ENCODE data around the gene RPL18A. TPM values are rescaled to one million over a fixed set of nuclear protein-coding genes. Genes with fewer than 3 reads are reported as not detected.
A peak's percentile ranks its signal among the peaks of the same experiment; 100 is the strongest.

RPL18A gene
- total RNA-seq, 1 donor from 2014 or later: 1,710 TPM

DNA sequence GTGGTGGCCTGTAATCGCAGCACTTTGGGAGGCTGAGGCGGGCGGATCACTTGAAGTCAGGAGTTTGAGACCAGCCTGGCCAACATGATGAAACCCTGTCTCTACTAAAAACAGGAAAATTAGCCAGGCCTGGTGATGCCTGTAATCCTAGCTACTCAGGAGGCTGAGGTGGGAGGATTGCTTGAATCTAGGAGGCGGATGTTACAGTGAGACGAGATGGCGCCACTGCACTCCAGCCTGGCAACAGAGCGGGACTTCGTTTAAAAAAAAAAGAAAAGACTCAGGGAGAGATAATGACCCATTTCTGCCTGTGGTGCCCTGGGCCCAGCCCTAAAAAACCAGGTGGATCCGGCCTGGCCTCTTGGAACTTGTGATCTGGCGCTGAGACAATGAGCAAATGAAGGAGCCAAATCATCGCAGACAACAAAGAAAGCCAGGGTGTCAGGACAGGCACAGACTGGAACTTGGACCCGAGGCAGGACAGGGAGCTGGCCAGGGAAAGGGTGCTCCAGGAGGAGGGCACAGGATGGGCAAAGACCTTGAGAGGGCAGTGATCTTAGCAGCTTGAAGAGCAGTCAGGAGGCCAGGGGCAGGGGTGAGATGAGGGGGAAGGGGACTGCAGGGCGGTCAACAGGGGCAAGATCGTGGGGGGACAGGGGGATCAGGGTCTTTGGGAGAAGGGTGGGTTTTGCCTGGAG is 11.0 kb upstream of the RPL18A start:
- Mint-ChIP-seq H3K27me3 (ENCODE audit: unreplicated experiment) (no peaks in the 10 kb centered on the region), H3K36me3 (ENCODE audit: unreplicated experiment) (no peaks in the 10 kb centered on the region), H3K4me3 (ENCODE audit: unreplicated experiment) (no peak overlapping the region), H3K9me3 (ENCODE audit: unreplicated experiment) (no peaks in the 10 kb centered on the region), H3K4me1 (ENCODE audit: unreplicated experiment) (peaks cover 8% of the 10 kb centered on the region), H3K27ac (ENCODE audit: unreplicated experiment) (peak overlapping the region; percentile 56)
- TF ChIP-seq, protein P1, sequence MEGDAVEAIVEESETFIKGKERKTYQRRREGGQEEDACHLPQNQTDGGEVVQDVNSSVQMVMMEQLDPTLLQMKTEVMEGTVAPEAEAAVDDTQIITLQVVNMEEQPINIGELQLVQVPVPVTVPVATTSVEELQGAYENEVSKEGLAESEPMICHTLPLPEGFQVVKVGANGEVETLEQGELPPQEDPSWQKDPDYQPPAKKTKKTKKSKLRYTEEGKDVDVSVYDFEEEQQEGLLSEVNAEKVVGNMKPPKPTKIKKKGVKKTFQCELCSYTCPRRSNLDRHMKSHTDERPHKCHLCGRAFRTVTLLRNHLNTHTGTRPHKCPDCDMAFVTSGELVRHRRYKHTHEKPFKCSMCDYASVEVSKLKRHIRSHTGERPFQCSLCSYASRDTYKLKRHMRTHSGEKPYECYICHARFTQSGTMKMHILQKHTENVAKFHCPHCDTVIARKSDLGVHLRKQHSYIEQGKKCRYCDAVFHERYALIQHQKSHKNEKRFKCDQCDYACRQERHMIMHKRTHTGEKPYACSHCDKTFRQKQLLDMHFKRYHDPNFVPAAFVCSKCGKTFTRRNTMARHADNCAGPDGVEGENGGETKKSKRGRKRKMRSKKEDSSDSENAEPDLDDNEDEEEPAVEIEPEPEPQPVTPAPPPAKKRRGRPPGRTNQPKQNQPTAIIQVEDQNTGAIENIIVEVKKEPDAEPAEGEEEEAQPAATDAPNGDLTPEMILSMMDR (IDR thresholded peaks at IDR 0.05): no peak
- DNase-seq (ENCODE audit: extremely low spot score, unreplicated experiment): no peak

DNA sequence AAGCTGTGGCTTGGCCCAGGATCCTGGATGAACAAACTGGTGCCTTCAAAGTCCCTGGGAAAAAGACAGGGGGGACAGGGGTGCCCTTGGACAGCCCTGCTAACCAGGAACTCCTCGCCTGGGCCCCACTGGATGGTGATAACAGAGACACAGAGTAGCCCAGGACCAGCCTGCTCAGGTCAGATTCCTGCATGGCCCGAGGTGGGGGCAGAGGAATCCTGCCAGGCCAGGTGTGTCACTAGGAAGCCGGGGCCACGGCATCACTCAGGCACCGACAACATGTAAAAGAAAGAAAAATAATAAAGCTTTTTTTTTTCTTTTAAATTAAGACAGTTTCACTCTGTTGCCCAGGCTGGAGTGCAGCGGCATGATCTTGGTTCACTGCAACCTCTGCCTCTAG is 5.6 kb upstream of the RPL18A start:
- H3K27ac Mint-ChIP-seq (ENCODE audit: unreplicated experiment): no peak overlapping the region
- DNase-seq (ENCODE audit: extremely low spot score, unreplicated experiment): no peak
- H3K27me3 Mint-ChIP-seq (ENCODE audit: unreplicated experiment): no peaks in the 10 kb centered on the region
- TF ChIP-seq, protein P1 (IDR thresholded peaks at IDR 0.05): no peak
- H3K36me3 Mint-ChIP-seq (ENCODE audit: unreplicated experiment): no peaks in the 10 kb centered on the region
- H3K4me3 Mint-ChIP-seq (ENCODE audit: unreplicated experiment): no peak overlapping the region
- no peaks in the 10 kb centered on the region for H3K9me3 Mint-ChIP-seq (ENCODE audit: unreplicated experiment)
- H3K4me1 Mint-ChIP-seq (ENCODE audit: unreplicated experiment): peaks cover 12% of the 10 kb centered on the region

DNA sequence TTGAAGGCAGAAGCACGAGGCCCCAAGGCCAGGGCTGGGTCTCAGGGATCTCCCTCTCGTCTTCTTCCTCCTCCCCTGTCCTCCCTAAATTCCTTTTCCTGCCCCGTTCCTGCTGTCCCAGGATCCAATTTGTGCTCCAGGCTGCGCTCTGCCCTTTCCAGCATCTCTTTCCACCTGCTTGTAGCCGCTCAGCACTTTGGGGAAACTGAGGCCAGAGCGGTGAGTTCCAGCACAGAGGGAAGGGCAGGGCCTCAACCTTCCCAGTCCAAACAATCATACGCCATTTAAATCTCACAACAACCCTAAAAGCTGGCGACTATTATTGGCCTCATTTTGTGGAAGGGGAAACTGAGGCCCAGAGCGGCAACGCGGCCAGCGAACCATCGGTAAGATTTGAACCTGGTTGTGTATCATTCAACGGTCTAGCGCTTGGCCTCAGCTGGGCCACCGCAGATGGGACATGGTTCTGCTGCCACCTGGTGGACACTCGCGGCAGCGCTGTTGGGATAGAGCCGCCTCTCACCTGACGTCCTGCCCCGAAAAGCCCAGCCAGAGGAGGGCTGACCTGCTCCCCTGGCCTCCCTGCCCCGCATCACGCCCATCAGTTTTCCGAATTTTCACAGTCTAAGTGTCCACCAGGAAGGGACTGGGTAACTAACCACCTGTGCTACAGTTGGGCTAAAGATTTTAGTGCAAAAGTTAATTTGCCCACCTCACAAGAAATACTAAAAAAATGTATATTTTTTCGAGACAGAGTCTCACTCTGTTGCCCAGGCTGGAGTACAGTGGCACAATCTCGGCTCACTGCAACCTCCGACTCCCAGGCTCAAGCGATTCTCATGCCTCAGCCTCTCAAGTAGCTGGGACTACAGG is 4.2 kb upstream of the RPL18A start:
- DNase-seq (ENCODE audit: extremely low spot score, unreplicated experiment): peak; percentile 95
- Mint-ChIP-seq H3K9me3 (ENCODE audit: unreplicated experiment) (no peaks in the 10 kb centered on the region), H3K27ac (ENCODE audit: unreplicated experiment) (no peak overlapping the region), H3K4me1 (ENCODE audit: unreplicated experiment) (peaks cover 18% of the 10 kb centered on the region), H3K4me3 (ENCODE audit: unreplicated experiment) (no peak overlapping the region), H3K27me3 (ENCODE audit: unreplicated experiment) (no peaks in the 10 kb centered on the region), H3K36me3 (ENCODE audit: unreplicated experiment) (no peaks in the 10 kb centered on the region)
- TF ChIP-seq, protein P1 (IDR thresholded peaks at IDR 0.05): peak; percentile 96

DNA sequence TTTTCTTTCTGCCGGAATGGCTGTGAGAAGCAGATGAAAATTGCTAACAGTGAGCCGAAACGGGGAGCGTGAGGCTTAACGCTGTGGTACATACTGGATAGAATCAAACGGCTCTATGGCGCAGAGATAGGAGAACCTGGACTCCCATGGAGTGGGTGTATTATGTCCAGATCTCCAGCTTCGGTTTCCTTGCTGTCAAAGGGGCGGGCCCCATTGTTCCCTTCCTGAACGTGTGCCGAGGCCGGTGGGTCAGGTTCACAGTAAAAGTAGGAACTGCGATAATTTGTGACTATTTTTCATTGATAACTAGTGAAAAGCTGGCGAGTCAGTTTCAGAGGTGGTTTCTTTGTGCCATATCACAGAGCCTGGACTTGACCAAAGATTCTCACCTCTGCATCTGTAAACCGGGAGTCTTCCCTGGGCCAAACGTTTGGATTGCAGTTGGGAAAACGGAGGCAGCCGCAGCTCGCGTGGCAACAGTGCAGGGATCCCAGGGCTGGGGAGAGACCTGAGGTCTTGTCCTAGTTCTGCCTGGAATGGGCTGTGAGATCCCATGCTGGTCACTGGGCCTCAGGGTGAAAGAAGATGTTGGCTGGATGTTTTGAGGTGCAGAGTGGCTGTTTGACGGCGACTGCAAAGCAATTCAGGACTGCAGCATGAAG is 752 bp downstream of the RPL18A start:
- no peaks in the 10 kb centered on the region for H3K27me3 Mint-ChIP-seq (ENCODE audit: unreplicated experiment)
- peaks cover 28% of the 10 kb centered on the region for H3K4me1 Mint-ChIP-seq (ENCODE audit: unreplicated experiment)
- DNase-seq (ENCODE audit: extremely low spot score, unreplicated experiment): no peak
- no peaks in the 10 kb centered on the region for H3K9me3 Mint-ChIP-seq (ENCODE audit: unreplicated experiment)
- H3K4me3 Mint-ChIP-seq (ENCODE audit: unreplicated experiment): peak overlapping the region; percentile 97
- peak overlapping the region; percentile 86 for H3K27ac Mint-ChIP-seq (ENCODE audit: unreplicated experiment)
- peaks cover 19% of the 10 kb centered on the region for H3K36me3 Mint-ChIP-seq (ENCODE audit: unreplicated experiment)
- TF ChIP-seq, protein P1 (IDR thresholded peaks at IDR 0.05): no peak

DNA sequence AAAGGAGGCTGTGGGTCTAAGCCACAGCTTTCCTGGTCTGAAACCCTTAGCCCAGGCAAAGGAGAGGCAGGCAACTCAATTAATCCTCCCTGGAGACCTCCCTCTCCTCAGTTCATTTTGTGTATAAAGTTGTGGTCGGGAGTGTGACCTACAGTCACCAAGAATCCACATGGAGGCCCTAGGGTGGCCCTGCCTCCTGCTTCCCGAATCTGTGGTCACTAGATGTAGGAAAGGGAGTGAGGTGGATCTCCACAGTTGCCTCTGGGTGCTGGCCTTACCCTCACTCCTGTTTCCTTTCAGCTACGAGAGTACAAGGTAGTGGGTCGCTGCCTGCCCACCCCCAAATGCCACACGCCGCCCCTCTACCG is 1.3 kb downstream of the RPL18A start:
- Mint-ChIP-seq H3K36me3 (ENCODE audit: unreplicated experiment) (peaks cover 22% of the 10 kb centered on the region), H3K9me3 (ENCODE audit: unreplicated experiment) (no peaks in the 10 kb centered on the region), H3K4me3 (ENCODE audit: unreplicated experiment) (peak overlapping the region; percentile 97), H3K27ac (ENCODE audit: unreplicated experiment) (peak overlapping the region; percentile 86), H3K27me3 (ENCODE audit: unreplicated experiment) (no peaks in the 10 kb centered on the region), H3K4me1 (ENCODE audit: unreplicated experiment) (peaks cover 28% of the 10 kb centered on the region)
- no peak for DNase-seq (ENCODE audit: extremely low spot score, unreplicated experiment)
- TF ChIP-seq, protein P1 (IDR thresholded peaks at IDR 0.05): no peak
